Astrocyte of the spinal cord (primary cell): ENCODE results near the gene MARVELD3.
"Not testable (repeated sequence)": the region's sequence is repeated elsewhere in the genome, so short reads cannot be mapped to it uniquely, and the experiment has no call there.

Experiments
- DNase-seq: peaks from one replicate; pipeline ENCODE4 v3.0.0; 2011; ENCODE audit warnings: low read depth, low spot score
- H3K4me3 ChIP-seq: 2 replicates; pipeline ENCODE4 v1.5.1; 2011; ENCODE audit warnings: low read depth, mild to moderate bottlenecking, low read length, moderate library complexity
- in situ Hi-C: cut with HindIII; loops from 2 replicates; pipeline ENCODE4 v1.10.0; 2017; ENCODE audit warnings: low sequenced_read_pairs
- TF ChIP-seq, protein P1 (sequence below): IDR thresholded peaks from 2 replicates; pipeline ENCODE4 v1.5.1; 2012; ENCODE audit warnings: low read depth, mild to moderate bottlenecking, low read length, inconsistent platforms

MARVELD3 gene

GRCh38 chr16:71610447-71610846 is 15.5 kb upstream of the MARVELD3 start:
- in situ Hi-C loops, result no loop called here
- no peak overlapping the region for H3K4me3 ChIP-seq
- TF ChIP-seq, protein P1, sequence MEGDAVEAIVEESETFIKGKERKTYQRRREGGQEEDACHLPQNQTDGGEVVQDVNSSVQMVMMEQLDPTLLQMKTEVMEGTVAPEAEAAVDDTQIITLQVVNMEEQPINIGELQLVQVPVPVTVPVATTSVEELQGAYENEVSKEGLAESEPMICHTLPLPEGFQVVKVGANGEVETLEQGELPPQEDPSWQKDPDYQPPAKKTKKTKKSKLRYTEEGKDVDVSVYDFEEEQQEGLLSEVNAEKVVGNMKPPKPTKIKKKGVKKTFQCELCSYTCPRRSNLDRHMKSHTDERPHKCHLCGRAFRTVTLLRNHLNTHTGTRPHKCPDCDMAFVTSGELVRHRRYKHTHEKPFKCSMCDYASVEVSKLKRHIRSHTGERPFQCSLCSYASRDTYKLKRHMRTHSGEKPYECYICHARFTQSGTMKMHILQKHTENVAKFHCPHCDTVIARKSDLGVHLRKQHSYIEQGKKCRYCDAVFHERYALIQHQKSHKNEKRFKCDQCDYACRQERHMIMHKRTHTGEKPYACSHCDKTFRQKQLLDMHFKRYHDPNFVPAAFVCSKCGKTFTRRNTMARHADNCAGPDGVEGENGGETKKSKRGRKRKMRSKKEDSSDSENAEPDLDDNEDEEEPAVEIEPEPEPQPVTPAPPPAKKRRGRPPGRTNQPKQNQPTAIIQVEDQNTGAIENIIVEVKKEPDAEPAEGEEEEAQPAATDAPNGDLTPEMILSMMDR, result no peak
- no peak for DNase-seq

GRCh38 chr16:71610936-71611871 is 14.8 kb upstream of the MARVELD3 start:
- peak; percentile 47 for DNase-seq
- TF ChIP-seq, protein P1, result peak; percentile 89
- H3K4me3 ChIP-seq, result no peak overlapping the region
- in situ Hi-C loops, result no loop called here

DNA sequence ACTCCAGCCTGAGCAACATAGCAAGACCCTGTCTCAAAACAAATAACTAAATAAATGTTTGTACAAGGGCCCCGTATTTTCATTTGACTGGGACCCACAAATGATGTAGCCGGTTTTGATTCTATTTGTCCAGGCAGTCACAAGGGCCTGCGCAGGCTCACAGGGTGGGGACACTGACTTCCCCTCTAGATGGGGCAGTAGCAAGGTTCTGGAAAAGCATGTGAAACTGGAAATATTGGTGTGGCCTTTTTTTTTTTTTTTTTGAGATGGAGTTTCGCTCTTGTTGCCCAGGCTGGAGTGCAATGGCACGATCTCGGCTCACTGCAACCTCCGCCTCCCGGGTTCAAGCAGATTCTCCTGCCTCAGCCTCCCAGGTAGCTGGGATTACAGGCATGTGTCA is 11.0 kb upstream of the MARVELD3 start:
- H3K4me3 ChIP-seq, in situ Hi-C loops, DNase-seq: not testable (repeated sequence)

DNA sequence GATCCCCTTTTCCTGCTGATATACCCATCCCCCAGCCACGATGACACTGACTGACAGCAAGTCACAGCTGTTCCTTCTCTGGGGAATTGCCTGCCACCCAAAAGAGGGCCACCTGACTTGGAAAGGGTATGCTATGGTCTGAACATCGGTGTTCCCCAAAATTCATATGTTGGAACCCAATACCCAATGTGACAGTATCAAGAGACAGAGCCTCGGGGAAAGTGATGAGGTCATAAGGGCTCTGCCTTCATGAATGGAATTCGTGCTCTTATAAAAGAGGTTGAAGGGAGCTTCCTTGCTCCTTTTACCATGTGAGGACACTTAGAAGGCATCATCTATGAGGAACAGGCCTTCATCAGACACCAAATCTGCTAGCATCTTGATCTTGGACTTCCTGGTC is 7.6 kb upstream of the MARVELD3 start:
- TF ChIP-seq, protein P1, result no peak
- in situ Hi-C loops, result no loop called here
- DNase-seq, result no peak
- H3K4me3 ChIP-seq, result no peak overlapping the region

DNA sequence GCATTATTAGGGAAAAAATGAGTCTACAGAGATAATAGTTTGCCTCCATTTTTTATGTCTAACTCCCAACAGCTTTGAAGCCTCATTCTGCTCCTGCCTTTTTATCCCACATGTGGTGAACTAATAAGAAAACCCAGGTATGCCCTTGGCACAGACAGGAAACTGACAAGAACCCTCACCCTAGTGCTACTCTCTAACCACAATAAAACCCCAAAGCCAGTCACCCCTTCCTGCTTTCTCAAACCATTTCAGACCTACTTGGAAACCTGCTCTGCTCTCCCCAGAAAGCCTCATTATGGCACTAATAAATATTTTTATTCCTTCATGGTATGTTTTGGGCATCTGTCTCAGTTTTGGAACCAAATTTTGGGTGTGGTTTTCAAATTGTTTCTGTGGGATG is 3.9 kb upstream of the MARVELD3 start:
- DNase-seq, result no peak
- no peak overlapping the region for H3K4me3 ChIP-seq
- TF ChIP-seq, protein P1, result no peak
- in situ Hi-C loops, result no loop called here

DNA sequence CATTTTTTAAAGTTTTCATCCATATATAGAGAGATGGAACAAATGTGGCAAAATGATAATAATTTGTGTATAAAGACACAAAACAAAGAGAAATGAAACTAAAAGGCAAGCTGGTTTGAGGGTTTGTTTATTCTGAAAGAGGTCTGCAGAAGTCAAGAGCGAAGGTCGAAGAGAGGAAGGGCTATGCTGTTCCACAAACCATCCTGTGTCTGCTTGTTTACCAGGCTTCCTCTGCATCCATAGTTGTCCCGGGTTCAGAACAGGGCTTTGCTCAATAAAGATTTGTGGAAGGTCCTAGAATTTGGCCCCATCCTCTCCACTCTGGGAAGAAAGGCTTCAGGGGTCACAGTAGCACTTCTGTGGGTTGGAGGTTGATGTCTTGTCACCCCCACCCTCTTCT is 2.4 kb upstream of the MARVELD3 start:
- DNase-seq, result no peak
- no peak overlapping the region for H3K4me3 ChIP-seq
- in situ Hi-C loops, result no loop called here
- TF ChIP-seq, protein P1, result no peak

- no peak overlapping the region for H3K4me3 ChIP-seq
- in situ Hi-C loops, result no loop called here
- no peak for DNase-seq
- TF ChIP-seq, protein P1, result no peak
These were observed 702 bp upstream of the MARVELD3 start for GRCh38 chr16:71625113-71625850.
